A673 (cell line): ENCODE measurements around the gene CIITA. TPM values are rescaled to one million over a fixed set of nuclear protein-coding genes. Genes with fewer than 3 reads are reported as not detected.

Experiments
- BruUV-seq: library from RNA; stranded (reverse); fragments of 400-500 nt; replicated peaks from 2 replicates; lab custom pipeline; 2021; lab: Mats Ljungman, UMichigan
- CTCF ChIA-PET: fragments of 300-600 bp; sonication (Branson Sonifier 250); formaldehyde crosslinking; loops from one replicate; lab custom pipeline; 2022; ENCODE audit warnings: antibody characterized with exemption; lab: Charles Lee
- POLR2A ChIA-PET: fragments of 300-600 bp; sonication (Branson Sonifier 250); formaldehyde crosslinking; loops from one replicate; lab custom pipeline; 2022; ENCODE audit warnings: antibody characterized with exemption; ENCODE audit not compliant: low non-redundant PET; lab: Charles Lee
- DNase-seq: peaks from one replicate; pipeline ENCODE4 v3.0.0-alpha.2; 2015; ENCODE audit warnings: low spot score
- H3K27ac ChIP-seq: fragments of 200-600 bp; sonication (generic); 2 replicates; pipeline ENCODE4 v1.5.1; 2016; ENCODE audit warnings: mixed run types, low read depth, mild to moderate bottlenecking, mixed read lengths, antibody characterized with exemption, low read length; ENCODE audit not compliant: poor library complexity, severe bottlenecking
- H3K27me3 ChIP-seq: fragments of 200-600 bp; sonication (generic); replicated peaks from 2 replicates; pipeline ENCODE4 v1.6.1; 2017; ENCODE audit warnings: mixed run types, low read depth, mild to moderate bottlenecking, mixed read lengths, antibody characterized with exemption, low read length; ENCODE audit not compliant: insufficient read depth, poor library complexity
- H3K36me3 ChIP-seq: fragments of 200-600 bp; sonication (generic); 2 replicates; pipeline ENCODE4 v1.6.1; 2016; ENCODE audit warnings: mixed run types, mild to moderate bottlenecking, mixed read lengths, antibody characterized with exemption, low read length; ENCODE audit not compliant: insufficient read depth, poor library complexity, severe bottlenecking
- H3K4me1 ChIP-seq: fragments of 200-600 bp; sonication (generic); 2 replicates; pipeline ENCODE4 v1.6.1; 2017; ENCODE audit warnings: mixed run types, mild to moderate bottlenecking, mixed read lengths, antibody characterized with exemption, low read length; ENCODE audit not compliant: insufficient read depth, poor library complexity, severe bottlenecking
- H3K4me3 ChIP-seq: fragments of 200-600 bp; sonication (generic); 2 replicates; pipeline ENCODE4 v1.5.1; 2016; ENCODE audit warnings: low read depth, mixed run types, mild to moderate bottlenecking, mixed read lengths, low read length; ENCODE audit not compliant: poor library complexity, severe bottlenecking
- H3K9me3 ChIP-seq: fragments of 200-600 bp; sonication (generic); 2 replicates; pipeline ENCODE4 v1.6.1; 2016; ENCODE audit warnings: mixed run types, low read depth, mild to moderate bottlenecking, mixed read lengths, antibody characterized with exemption, low read length; ENCODE audit not compliant: poor library complexity, severe bottlenecking
- CTCF ChIP-seq: fragments of 300-800, 200-600 bp; sonication (generic); conservative IDR thresholded peaks from 2 replicates; pipeline ENCODE4 v1.5.1; 2017; ENCODE audit warnings: low read depth, mild to moderate bottlenecking, antibody characterized with exemption, low read length, moderate library complexity, mixed read lengths
- EZH2 ChIP-seq: fragments of 200-600 bp; sonication (generic); IDR thresholded peaks from 2 replicates; pipeline ENCODE4 v1.6.1; 2017; ENCODE audit warnings: borderline replicate concordance, low read depth, mild to moderate bottlenecking, mixed read lengths, antibody characterized with exemption, low read length; ENCODE audit not compliant: poor library complexity, severe bottlenecking
- intact Hi-C: fragments of 100-400 bp; cut with micrococcal nuclease; formaldehyde crosslinking; loops from one replicate; pipeline ENCODE4 v1.10.0; 2022; ENCODE audit not compliant: unreplicated experiment
- total RNA-seq: library from RNA; stranded (reverse); gene quantifications from 2 replicates; pipeline ENCODE4 v1.2.3, GENCODE V29; 2021

Gene CIITA
- total RNA-seq, 1 experiment from 2014 or later: not detected

GRCh38 chr16:10879681-10880589 is 2.9 kb downstream of the CIITA start:
- intact Hi-C loops: no loop called here

GRCh38 chr16:10880594-10881452 is 3.8 kb downstream of the CIITA start:
- no peak overlapping the region for H3K4me3 ChIP-seq
- H3K27me3 ChIP-seq: peaks cover 78% of the 10 kb centered on the region
- H3K27ac ChIP-seq: no peak overlapping the region
- H3K9me3 ChIP-seq: no peaks in the 10 kb centered on the region
- no peaks in the 10 kb centered on the region for H3K4me1 ChIP-seq
- POLR2A ChIA-PET: no interaction called here
- no peak for DNase-seq
- CTCF ChIA-PET: no interaction called here
- TF ChIP-seq CTCF: no peak
- no peak for TF ChIP-seq EZH2
- no peaks in the 10 kb centered on the region for H3K36me3 ChIP-seq
- intact Hi-C loops: no loop called here
- no TSS peak for BruUV-seq

More at GRCh38 chr16:10879681-10880589, 2.9 kb downstream of the CIITA start:
- H3K27ac ChIP-seq: no peak overlapping the region
- ChIA-PET POLR2A (no interaction called here), CTCF (no interaction called here)
- DNase-seq: no peak
- no TSS peak for BruUV-seq
- no peak overlapping the region for H3K4me3 ChIP-seq
- H3K36me3 ChIP-seq: no peaks in the 10 kb centered on the region
- H3K4me1 ChIP-seq: no peaks in the 10 kb centered on the region
- H3K9me3 ChIP-seq: no peaks in the 10 kb centered on the region
- no peak for TF ChIP-seq EZH2
- TF ChIP-seq CTCF: no peak
- peaks cover 85% of the 10 kb centered on the region for H3K27me3 ChIP-seq

- ChIA-PET CTCF (no interaction called here), POLR2A (no interaction called here)
- no peaks in the 10 kb centered on the region for H3K9me3 ChIP-seq
- TF ChIP-seq EZH2 (no peak), CTCF (no peak)
- H3K4me3 ChIP-seq: no peak overlapping the region
- H3K27me3 ChIP-seq: peaks cover 74% of the 10 kb centered on the region
- no peak overlapping the region for H3K27ac ChIP-seq
- DNase-seq: no peak
- H3K36me3 ChIP-seq: no peaks in the 10 kb centered on the region
- intact Hi-C loops: no loop called here
- no peaks in the 10 kb centered on the region for H3K4me1 ChIP-seq
- BruUV-seq: no TSS peak
Measured at GRCh38 chr16:10881479-10882030, 4.6 kb downstream of the CIITA start.
